BLaER1 treated with 17β-estradiol and CSF1 and Interleukin-3, amounts not matched to agents 10 nM and 100 nM (cell line): ENCODE results near the gene SLF2.

ENCODE experiments used
- H3K27ac ChIP-seq, 11 experiments: shearing (Covaris generic); formaldehyde crosslinking; 2 replicates each; pipeline ENCODE4 v1.8.1; 2022
- H3K27me3 ChIP-seq, 11 experiments: shearing (Covaris generic); formaldehyde crosslinking; 2 replicates each; pipeline ENCODE4 v1.8.1; 2022
- H3K36me3 ChIP-seq, 11 experiments: shearing (Covaris generic); formaldehyde crosslinking; 2 replicates each; pipeline ENCODE4 v1.8.1; 2022
- H3K4me1 ChIP-seq, 10 experiments: shearing (Covaris generic); formaldehyde crosslinking; 2 replicates each; pipeline ENCODE4 v1.8.1; 2022
- H3K4me2 ChIP-seq, 11 experiments: shearing (Covaris generic); formaldehyde crosslinking; 2 replicates each; pipeline ENCODE4 v1.8.1; 2022
- H3K4me3 ChIP-seq, 10 experiments: shearing (Covaris generic); formaldehyde crosslinking; 2 replicates each; pipeline ENCODE4 v1.8.1; 2022
- H3K9ac ChIP-seq, 11 experiments: shearing (Covaris generic); formaldehyde crosslinking; 2 replicates each; pipeline ENCODE4 v1.8.1; 2022
- H3K9me3 ChIP-seq, 11 experiments: shearing (Covaris generic); formaldehyde crosslinking; replicated peaks in 1 of 11; 2 replicates each; pipeline ENCODE4 v1.8.1; 2022
- H4K20me1 ChIP-seq, 11 experiments: shearing (Covaris generic); formaldehyde crosslinking; 2 replicates each; pipeline ENCODE4 v1.8.1; 2022
- Cebpa-rat ChIP-seq, 11 experiments: shearing (Covaris generic); IDR thresholded peaks; 2 replicates each; pipeline ENCODE4 v1.8.1; 2022

SLF2 gene

GRCh38 chr10:100868382-100868781, 44.4 kb upstream of the SLF2 start:
- H3K27ac ChIP-seq: no peak overlapping the region
- no peaks in the 10 kb centered on the region for H3K9me3 ChIP-seq
- no peaks in the 10 kb centered on the region for H3K36me3 ChIP-seq
- H4K20me1 ChIP-seq: no peaks in the 10 kb centered on the region
- H3K4me3 ChIP-seq: no peak overlapping the region
- H3K9ac ChIP-seq: no peak overlapping the region
- no peak overlapping the region for H3K4me2 ChIP-seq
- TF ChIP-seq Cebpa-rat (IDR thresholded peaks at IDR 0.05): no peak
- no peaks in the 10 kb centered on the region for H3K4me1 ChIP-seq
- H3K27me3 ChIP-seq: peaks cover 4 to 33% (median 28%) of the 10 kb centered on the region in 11 experiments; a peak in 21 of 22 replicates

- H4K20me1 ChIP-seq: no peaks in the 10 kb centered on the region
- H3K36me3 ChIP-seq: no peaks in the 10 kb centered on the region
- H3K9me3 ChIP-seq: no peaks in the 10 kb centered on the region
- H3K4me3 ChIP-seq: no peak overlapping the region
- peaks cover 4 to 33% (median 28%) of the 10 kb centered on the region in 11 experiments; a peak in 21 of 22 replicates for H3K27me3 ChIP-seq
- no peak overlapping the region for H3K4me2 ChIP-seq
- no peak overlapping the region for H3K27ac ChIP-seq
- H3K9ac ChIP-seq: no peak overlapping the region
- no peak for TF ChIP-seq Cebpa-rat (IDR thresholded peaks at IDR 0.05)
- no peaks in the 10 kb centered on the region for H3K4me1 ChIP-seq
Measured at GRCh38 chr10:100869399-100869798, 43.4 kb upstream of the SLF2 start.

GRCh38 chr10:100872034-100872791, 40.5 kb upstream of the SLF2 start:
- Histone ChIP-seq H3K4me1 (peaks cover 0 to 5% (median 0%) of the 10 kb centered on the region in 10 experiments; a peak in 1 of 20 replicates), H3K27me3 (peaks cover 4 to 10% (median 9%) of the 10 kb centered on the region in 11 experiments; a peak in 20 of 22 replicates), H3K27ac (no peak overlapping the region), H3K4me3 (no peak overlapping the region), H3K4me2 (no peak overlapping the region), H3K9me3 (no peaks in the 10 kb centered on the region), H3K9ac (no peak overlapping the region), H3K36me3 (no peaks in the 10 kb centered on the region), H4K20me1 (no peaks in the 10 kb centered on the region)
- no peak for TF ChIP-seq Cebpa-rat (IDR thresholded peaks at IDR 0.05)

- H3K9me3 ChIP-seq: no peaks in the 10 kb centered on the region
- no peak overlapping the region for H3K4me2 ChIP-seq
- H3K27me3 ChIP-seq: no peaks in the 10 kb centered on the region
- no peak overlapping the region for H3K27ac ChIP-seq
- H3K4me3 ChIP-seq: no peak overlapping the region
- H3K9ac ChIP-seq: no peak overlapping the region
- H3K4me1 ChIP-seq: peaks cover 0 to 10% (median 5%) of the 10 kb centered on the region in 10 experiments; a peak in 11 of 20 replicates
- no peak for TF ChIP-seq Cebpa-rat (IDR thresholded peaks at IDR 0.05)
- H4K20me1 ChIP-seq: no peaks in the 10 kb centered on the region
- no peaks in the 10 kb centered on the region for H3K36me3 ChIP-seq
Measured at GRCh38 chr10:100873146-100873826, 39.5 kb upstream of the SLF2 start.

- Histone ChIP-seq H3K4me3 (no peak overlapping the region), H3K4me2 (no peak overlapping the region), H3K27ac (no peak overlapping the region), H4K20me1 (no peaks in the 10 kb centered on the region), H3K36me3 (no peaks in the 10 kb centered on the region), H3K27me3 (no peaks in the 10 kb centered on the region), H3K9ac (no peak overlapping the region), H3K9me3 (no peaks in the 10 kb centered on the region), H3K4me1 (peaks cover 0 to 11% (median 6%) of the 10 kb centered on the region in 10 experiments; a peak in 11 of 20 replicates)
- no peak for TF ChIP-seq Cebpa-rat (IDR thresholded peaks at IDR 0.05)
Measured at GRCh38 chr10:100873827-100874326, 38.9 kb upstream of the SLF2 start.

GRCh38 chr10:100874702-100875483, 37.9 kb upstream of the SLF2 start:
- no peak overlapping the region for H3K4me2 ChIP-seq
- H3K36me3 ChIP-seq: no peaks in the 10 kb centered on the region
- no peak overlapping the region for H3K4me3 ChIP-seq
- no peak overlapping the region for H3K27ac ChIP-seq
- no peaks in the 10 kb centered on the region for H3K27me3 ChIP-seq
- no peaks in the 10 kb centered on the region for H4K20me1 ChIP-seq
- H3K9me3 ChIP-seq: no peaks in the 10 kb centered on the region
- H3K4me1 ChIP-seq: peaks cover 0 to 11% (median 7%) of the 10 kb centered on the region in 10 experiments; a peak in 11 of 20 replicates
- no peak overlapping the region for H3K9ac ChIP-seq
- TF ChIP-seq Cebpa-rat (IDR thresholded peaks at IDR 0.05): no peak

GRCh38 chr10:100875484-100876166, 37.1 kb upstream of the SLF2 start:
- no peak overlapping the region for H3K4me3 ChIP-seq
- H3K36me3 ChIP-seq: no peaks in the 10 kb centered on the region
- H3K9me3 ChIP-seq: no peaks in the 10 kb centered on the region
- H3K4me2 ChIP-seq: no peak overlapping the region
- peaks cover 0 to 11% (median 7%) of the 10 kb centered on the region in 10 experiments; a peak in 11 of 20 replicates for H3K4me1 ChIP-seq
- TF ChIP-seq Cebpa-rat (IDR thresholded peaks at IDR 0.05): no peak
- H3K27ac ChIP-seq: no peak overlapping the region
- no peaks in the 10 kb centered on the region for H4K20me1 ChIP-seq
- no peak overlapping the region for H3K9ac ChIP-seq
- H3K27me3 ChIP-seq: no peaks in the 10 kb centered on the region

- no peaks in the 10 kb centered on the region for H4K20me1 ChIP-seq
- H3K4me1 ChIP-seq: peaks cover 0 to 20% (median 9%) of the 10 kb centered on the region in 10 experiments; a peak in 15 of 20 replicates
- H3K4me2 ChIP-seq: peak overlapping the region in 1 of 11 experiments; percentile 35; a peak in 2 of 22 replicates
- TF ChIP-seq Cebpa-rat (IDR thresholded peaks at IDR 0.05): no peak
- H3K27ac ChIP-seq: no peak overlapping the region
- no peak overlapping the region for H3K9ac ChIP-seq
- H3K36me3 ChIP-seq: no peaks in the 10 kb centered on the region
- no peaks in the 10 kb centered on the region for H3K9me3 ChIP-seq
- no peaks in the 10 kb centered on the region for H3K27me3 ChIP-seq
- H3K4me3 ChIP-seq: no peak overlapping the region
Measured at GRCh38 chr10:100876585-100877460, 35.9 kb upstream of the SLF2 start.
